Activated CD4-positive, alpha-beta T cell treated with anti-CD3 and anti-CD28 coated beads, Interleukin-2, amount 50 U/mL, for 16 hours (primary cell): ENCODE measurements around the gene GRK2.

Experiments
- DNase-seq: peaks from one replicate; pipeline ENCODE4 v3.0.0-alpha.2; 2020

Gene GRK2

GRCh38 chr11:67271541-67272284 lies 5.4 kb downstream of the GRK2 start:
- peak; percentile 90 for DNase-seq

DNA sequence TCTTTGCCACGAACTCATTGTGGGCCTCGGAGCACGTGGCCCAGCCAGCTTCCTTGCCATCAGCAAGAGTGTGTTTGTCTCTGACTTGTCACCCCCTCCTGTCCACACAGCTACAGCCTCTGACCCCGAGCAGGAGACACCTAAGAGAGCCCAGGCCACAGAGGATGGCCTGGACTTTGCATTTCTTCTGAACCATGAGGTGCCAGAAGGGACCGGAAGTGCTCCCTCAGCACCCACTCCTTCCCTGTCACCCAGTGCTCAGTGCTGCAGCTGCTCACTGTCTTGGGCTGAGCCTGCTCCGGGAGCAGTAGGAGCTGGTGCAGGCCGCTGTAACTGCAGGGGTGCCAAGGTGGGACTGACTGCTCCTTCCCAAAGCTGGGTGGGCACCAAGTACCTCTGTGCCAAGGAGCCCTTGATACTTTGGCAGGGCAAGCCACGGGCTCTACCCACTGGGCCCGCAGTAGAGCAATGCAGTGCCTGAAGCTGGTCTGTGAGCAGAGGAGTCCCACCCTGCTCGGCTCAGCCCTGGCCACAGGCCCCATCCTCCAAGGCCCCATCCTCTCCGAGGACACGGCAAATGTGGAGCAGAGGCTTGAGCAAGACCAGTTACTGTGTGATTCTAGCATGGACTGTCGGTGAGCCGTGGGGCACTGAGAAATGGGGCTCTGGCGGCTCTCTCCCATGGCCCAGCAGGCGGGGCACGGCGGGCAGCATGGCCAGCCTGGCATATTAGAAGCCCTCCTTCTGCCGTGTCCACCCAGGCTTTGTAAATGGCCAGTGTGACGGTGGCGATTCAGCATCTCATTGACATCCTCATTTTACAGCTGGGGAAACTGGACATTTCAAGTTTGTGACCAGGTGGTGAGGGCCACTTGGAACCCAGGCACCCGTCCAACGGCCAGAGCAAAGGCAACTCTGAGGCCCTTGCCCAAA lies 6.3 kb downstream of the GRK2 start:
- DNase-seq = peak; percentile 53

GRCh38 chr11:67273260-67273990 lies 7.2 kb downstream of the GRK2 start:
- DNase-seq = no peak

DNA sequence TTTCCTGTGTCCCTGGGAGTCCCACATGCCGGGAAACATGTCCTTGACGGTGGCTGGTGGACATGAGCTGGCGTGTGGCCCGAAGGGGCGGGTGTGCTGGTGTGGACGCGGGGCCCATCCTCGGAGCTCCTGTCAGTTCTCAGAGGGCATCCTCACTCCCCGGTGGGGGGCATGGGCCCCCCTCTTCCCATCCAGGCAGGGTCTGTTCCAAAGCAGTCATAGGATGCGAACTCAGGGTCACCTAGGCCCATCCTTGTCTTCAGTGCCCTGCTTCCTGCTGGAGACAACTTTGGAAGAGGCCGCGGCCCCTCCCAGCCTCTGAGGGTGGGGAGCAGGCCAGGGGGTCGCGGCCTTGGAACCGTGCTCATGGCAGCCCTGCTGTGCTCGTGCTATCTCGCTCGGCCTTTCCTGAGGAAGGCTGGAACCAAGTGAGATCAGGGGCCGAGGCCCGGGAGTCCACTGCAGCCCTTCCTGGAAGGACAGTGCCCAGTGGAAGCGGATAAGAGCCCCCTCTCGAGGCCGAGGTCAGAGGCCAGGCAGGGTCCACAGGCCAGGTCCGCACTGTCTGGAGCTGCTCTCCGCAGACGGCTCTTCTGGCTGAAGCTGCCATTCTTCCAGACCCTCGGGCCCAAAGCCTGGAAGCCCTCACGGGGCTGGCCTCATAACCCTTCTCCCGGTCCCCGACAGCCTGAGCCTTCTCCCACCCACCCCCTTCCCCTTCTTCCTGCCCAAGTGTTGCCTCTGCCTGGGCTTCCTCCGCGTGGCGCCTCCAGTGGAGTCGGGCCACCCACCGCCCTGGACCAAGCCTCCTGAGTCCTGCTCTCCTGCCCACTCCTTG lies 8.7 kb downstream of the GRK2 start:
- DNase-seq = no peak

DNA sequence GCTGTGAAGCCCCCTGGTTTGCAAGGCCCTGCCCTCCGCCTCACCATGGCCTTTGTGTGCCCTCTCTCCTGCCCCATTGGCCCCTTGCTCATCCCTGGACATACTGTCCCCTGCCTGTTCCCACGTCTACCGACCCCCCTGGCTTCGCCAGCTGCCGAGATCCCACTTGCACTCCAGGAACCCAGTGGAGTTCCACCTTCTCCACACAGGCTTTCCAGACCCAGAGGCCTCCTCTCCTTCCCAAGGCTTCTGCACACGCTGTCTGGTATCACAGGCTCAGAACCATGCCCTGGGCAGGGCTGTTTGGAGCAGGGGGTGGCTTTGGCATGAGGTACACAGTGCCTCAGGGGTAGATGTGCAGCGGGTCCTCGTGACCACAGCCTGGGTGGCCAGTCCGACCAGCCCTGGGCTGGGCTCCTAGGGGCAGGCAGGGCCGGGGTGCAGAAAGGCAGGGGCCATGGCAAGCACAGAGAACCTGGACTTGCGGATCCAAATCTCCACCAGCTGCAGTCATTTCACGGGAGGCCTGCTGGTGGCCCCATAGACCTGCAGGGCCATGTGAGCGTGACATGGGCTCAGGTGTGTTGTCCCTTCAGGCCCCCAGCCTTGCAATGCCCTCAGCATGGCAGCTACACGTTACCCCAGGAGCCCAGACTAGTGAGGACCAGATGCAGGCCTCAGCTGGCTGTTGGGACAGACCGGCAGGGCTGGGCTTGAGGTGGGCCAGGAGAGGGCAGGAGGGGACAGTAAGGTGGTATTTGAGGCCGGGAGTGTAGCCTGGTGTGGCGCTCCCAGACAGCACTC lies 9.5 kb downstream of the GRK2 start:
- no peak for DNase-seq

GRCh38 chr11:67276781-67277230 lies 10.5 kb downstream of the GRK2 start:
- DNase-seq = peak; percentile 73

DNA sequence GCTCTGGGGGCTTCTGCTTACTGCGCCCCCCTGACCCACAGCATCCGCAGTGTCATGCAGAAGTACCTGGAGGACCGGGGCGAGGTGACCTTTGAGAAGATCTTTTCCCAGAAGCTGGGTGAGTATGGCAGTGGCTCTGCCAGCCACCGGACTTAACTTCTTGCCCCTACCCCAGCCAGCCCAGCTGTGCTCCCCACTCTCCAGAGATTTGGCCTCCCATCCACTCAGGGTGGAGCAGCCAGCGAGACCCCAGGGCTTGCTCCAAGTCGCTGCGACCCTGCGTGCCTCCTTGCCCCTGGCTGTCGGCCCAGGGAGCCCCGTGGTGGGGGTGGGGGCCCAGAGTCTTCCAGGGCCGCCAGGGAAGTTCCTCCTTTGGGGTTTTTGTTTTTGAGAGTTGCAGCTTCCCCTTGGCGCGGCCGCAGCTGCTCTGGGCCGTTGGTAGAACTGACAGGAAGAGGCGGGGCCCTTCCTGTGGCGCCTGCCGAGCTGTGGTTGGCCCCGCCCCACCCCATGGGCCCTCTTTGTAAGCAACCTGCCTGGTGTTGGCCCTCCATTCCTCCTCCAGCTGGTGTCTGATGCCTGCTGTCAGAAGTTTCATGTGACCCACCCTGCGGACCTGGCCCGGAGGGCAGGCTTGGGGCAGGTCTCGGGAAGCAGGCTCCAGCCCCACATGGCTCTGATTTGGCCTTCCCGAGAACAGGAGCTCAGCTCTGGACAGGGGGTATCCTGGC lies 11.1 kb downstream of the GRK2 start:
- peak; percentile 96 for DNase-seq

DNA sequence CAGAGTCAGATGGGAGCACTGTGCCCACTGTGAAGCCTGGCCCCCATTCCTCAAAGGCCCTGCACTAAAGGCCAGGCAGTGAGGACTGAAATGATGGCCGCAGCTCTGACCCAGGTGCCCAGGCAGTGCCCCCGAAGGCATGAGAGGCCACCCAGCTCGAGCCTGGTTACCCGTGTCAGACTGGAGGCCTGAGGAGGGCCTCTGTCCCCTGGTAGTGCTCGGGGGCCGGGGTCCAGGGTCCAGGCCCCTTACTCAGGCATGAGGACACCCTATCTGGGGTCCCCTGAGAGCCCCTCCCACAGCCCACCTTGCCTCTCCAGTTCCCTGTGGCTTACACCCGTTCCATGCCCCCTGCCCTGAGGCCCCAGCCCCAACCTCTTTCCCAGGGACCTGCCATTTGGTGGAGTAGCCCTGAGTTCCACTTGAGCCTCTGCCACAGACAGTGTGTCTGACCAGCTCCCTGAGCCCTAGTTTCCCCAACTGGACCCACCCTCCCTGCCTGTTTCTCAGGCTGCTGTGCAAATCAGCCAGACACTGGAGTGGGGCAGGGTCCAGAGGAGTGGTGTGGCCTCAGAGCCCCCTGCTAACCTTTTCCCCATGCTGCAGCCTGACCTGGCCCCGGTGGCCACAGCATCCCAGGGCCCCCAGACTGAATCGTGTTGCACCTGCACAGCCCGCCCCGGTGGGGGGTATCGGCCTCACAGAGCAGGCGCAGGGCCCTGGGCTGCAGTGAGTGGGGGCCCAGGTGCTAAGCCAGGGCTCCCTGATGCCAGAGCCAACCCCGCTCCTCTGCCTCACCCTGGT lies 12.1 kb downstream of the GRK2 start:
- DNase-seq = no peak

DNA sequence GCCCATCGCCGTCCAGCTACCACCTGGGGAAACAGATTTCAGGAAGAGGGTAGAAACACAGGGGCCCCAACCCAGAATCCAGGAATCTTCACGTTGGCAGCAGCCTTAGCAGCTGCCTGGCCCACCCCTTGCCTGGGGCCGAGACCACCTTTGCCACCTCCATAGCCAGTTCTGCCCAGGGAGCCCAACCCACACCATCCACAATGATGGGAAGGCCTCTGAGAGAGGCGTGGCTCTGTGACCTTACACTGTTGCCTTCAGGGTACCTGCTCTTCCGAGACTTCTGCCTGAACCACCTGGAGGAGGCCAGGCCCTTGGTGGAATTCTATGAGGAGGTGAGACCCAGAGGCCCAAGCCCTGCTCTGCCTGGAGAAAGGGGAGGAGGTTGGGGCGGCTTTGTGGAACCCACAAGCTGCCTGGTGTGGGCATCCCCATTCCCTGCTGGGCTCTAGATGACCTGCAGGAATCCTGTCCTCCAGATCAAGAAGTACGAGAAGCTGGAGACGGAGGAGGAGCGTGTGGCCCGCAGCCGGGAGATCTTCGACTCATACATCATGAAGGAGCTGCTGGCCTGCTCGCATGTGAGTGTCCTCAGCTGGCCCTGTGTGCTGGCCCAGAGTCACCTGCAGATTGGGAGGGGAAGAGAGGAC lies 12.8 kb downstream of the GRK2 start:
- DNase-seq = no peak

GRCh38 chr11:67279589-67280340 lies 13.5 kb downstream of the GRK2 start:
- DNase-seq = no peak

GRCh38 chr11:67280341-67280787 lies 14.1 kb downstream of the GRK2 start:
- DNase-seq = no peak

- no peak for DNase-seq
These were observed 14.7 kb downstream of the GRK2 start for GRCh38 chr11:67280788-67281551.

GRCh38 chr11:67281552-67282150 lies 15.4 kb downstream of the GRK2 start:
- no peak for DNase-seq

GRCh38 chr11:67282155-67282875 lies 16.0 kb downstream of the GRK2 start:
- DNase-seq = no peak

DNA sequence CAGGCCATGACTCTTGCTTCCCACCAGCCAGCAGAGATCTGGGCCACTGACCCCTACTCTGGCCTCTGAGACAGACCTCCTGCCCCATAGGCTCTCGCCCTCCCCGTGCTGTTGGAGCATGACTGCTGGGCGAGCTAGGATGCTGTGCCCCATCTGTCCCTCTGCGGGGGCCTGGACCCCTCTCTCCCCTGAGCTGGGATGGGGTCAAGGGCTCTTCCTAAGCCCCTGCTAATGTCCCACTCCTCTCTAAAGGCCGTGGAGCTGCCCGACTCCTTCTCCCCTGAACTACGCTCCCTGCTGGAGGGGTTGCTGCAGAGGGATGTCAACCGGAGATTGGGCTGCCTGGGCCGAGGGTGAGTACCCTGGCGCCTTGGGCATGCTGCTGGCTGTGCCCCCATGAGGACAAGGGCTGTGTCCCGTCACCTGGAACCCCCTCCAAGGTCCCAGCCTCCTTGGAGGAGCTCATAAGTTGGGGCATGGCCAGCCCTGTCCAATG lies 16.7 kb downstream of the GRK2 start:
- no peak for DNase-seq

GRCh38 chr11:67283481-67283963 lies 17.2 kb downstream of the GRK2 start:
- DNase-seq = no peak
